Memory B cell (primary cell): ENCODE data around the gene CLMN.

Experiments
- ATAC-seq: fragments of 150-1000 bp; cut with Tn5 transposase; 2 replicates; pipeline ENCODE4 v1.10.0; 2021; ENCODE audit warnings: low read depth, mild to moderate bottlenecking, moderate library complexity
- DNase-seq, 2 donors: peaks; one replicate each; pipeline ENCODE4 v3.0.0; 2022; ENCODE audit warnings: low spot score in 2 of 2
- H3K27ac Mint-ChIP-seq: one replicate; pipeline ENCODE4 v1.8.0; 2022; ENCODE audit warnings: mild to moderate bottlenecking, moderate library complexity, mixed read lengths
- H3K27me3 Mint-ChIP-seq: one replicate; pipeline ENCODE4 v1.8.0; 2022; ENCODE audit warnings: mixed read lengths
- H3K36me3 Mint-ChIP-seq: one replicate; pipeline ENCODE4 v1.8.0; 2022; ENCODE audit warnings: mild to moderate bottlenecking, mixed read lengths
- H3K4me1 Mint-ChIP-seq: one replicate; pipeline ENCODE4 v1.8.0; 2022; ENCODE audit warnings: mixed read lengths
- H3K4me3 Mint-ChIP-seq: one replicate; pipeline ENCODE4 v1.8.0; 2022; ENCODE audit warnings: mild to moderate bottlenecking, moderate library complexity, mixed read lengths
- H3K9me3 Mint-ChIP-seq: one replicate; pipeline ENCODE4 v1.8.0; 2022; ENCODE audit warnings: mixed read lengths

CLMN gene

DNA sequence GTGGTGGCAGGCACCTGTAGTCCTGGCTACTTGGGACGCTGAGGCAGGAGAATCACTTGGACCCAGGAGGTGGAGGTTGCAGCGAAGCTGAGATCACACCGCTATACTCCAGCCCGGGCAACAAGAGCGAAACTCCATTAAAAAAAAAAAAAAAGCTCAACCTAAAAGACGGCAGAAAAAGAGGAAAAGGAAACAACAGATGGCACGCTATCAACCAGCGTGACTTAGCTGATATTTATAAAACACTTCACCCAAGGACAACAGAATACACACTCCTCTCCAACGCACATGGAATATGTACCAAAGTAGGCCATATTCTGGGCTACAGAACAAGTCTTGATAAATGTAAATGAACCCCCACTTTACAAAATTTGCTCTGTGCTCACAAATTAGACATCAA, 34.0 kb upstream of the CLMN start:
- Mint-ChIP-seq H3K27me3 (peaks cover 4% of the 10 kb centered on the region), H3K4me1 (peaks cover 3% of the 10 kb centered on the region), H3K4me3 (no peak overlapping the region), H3K36me3 (no peaks in the 10 kb centered on the region), H3K27ac (no peak overlapping the region), H3K9me3 (peaks cover 7% of the 10 kb centered on the region)
- ATAC-seq (no peak), DNase-seq (no peak)

DNA sequence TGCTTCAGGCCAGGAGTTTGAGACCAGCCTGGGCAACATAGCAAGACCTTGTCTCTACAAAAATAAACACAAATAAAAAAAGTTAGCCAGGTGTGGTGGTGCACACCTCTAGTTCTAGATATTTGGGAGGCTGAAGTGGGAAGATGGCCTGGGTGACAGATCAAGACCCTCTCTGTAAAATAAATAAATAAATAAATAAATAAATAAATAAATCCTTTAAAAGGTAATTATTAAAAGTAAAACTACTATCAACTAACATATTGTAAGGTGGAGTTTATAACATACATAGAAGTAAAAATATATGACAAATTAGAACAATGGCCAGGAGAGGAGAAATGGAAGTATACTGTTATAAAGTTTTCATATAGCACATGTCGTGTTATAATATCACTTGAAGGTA, 33.3 kb upstream of the CLMN start:
- ATAC-seq (no peak), DNase-seq (no peak)
- Mint-ChIP-seq H3K4me3 (no peak overlapping the region), H3K27me3 (peaks cover 4% of the 10 kb centered on the region), H3K27ac (no peak overlapping the region), H3K36me3 (no peaks in the 10 kb centered on the region), H3K4me1 (peaks cover 3% of the 10 kb centered on the region), H3K9me3 (peaks cover 7% of the 10 kb centered on the region)

DNA sequence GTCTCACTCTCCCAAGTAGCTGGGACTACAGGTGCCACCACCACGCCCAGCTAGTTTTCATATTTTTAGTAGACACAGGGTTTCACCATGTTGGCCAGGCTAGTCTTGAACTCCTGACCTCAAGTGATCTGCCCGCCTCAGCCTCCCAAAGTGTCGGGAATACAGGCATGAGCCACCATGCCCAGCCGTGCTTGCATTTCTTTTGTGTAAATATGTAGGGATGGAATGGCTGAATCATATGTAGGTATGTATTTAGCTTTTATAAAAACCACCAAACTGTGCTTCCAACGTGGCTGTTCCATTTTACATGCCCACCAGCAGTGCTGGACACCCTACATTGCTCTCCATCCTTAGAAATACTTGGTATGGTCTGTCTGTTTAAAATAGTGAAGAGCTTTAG, 32.8 kb upstream of the CLMN start:
- DNase-seq (no peak), ATAC-seq (no peak)
- Mint-ChIP-seq H3K4me3 (no peak overlapping the region), H3K4me1 (peaks cover 3% of the 10 kb centered on the region), H3K9me3 (peaks cover 7% of the 10 kb centered on the region), H3K27ac (no peak overlapping the region), H3K27me3 (peaks cover 4% of the 10 kb centered on the region), H3K36me3 (no peaks in the 10 kb centered on the region)

DNA sequence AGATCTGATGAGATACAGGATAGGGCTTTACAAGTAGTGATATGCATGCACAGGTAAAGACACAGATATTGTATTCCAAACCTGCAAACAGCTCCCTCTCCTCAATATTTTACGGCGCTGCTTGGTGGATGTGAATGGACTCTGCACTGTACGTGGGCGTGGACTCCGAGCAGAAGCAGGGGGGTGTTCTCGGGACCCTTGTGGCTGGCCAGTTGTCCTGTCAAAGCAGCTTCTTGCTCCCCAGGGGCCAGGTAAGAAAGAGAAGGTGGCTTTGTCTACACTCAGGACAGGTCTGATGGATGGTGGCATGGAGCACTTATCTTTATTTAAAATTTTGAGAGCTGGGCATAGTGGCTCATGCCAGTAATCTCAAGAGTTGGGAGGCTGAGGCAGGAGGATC, 29.5 kb upstream of the CLMN start:
- Mint-ChIP-seq H3K4me1 (peaks cover 3% of the 10 kb centered on the region), H3K27me3 (peaks cover 2% of the 10 kb centered on the region), H3K4me3 (no peak overlapping the region)

DNA sequence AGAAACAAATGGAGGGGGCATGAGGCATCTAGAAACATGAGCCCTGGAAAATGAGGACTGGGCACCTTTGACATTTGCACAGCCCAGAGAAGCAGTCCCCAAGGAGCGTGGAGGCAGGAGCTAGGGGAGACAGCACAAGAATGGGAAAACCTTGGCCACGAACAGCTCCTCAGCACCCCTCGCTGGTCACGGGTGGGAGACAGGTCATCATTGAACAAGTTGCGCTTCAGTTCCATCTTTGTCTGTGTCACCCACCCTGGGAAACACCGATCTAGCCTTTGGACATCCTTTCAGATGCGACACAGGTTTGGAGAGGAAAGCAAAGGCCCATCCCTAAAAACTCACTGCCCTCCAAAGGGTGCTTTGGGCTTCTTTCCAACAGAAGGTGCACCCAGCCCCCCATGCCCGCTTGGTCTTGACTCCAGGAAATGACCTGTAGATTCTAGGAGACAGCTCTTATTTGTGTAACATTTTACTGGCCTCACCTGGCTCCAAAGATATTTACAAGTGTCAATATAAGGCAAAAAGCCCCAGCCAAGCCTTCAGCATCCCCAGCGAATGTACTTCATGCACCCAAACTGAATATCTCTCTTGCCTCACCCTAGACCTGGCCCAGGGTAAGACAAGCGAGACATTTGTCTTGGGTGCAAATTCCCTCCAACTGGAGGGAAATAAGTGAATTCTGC, 28.8 kb upstream of the CLMN start:
- ATAC-seq (no peak), DNase-seq (no peak)
- no peaks in the 10 kb centered on the region for H3K9me3 Mint-ChIP-seq
- H3K4me3 Mint-ChIP-seq: no peak overlapping the region
- no peak overlapping the region for H3K27ac Mint-ChIP-seq
- H3K36me3 Mint-ChIP-seq: no peaks in the 10 kb centered on the region
- H3K4me1 Mint-ChIP-seq: no peaks in the 10 kb centered on the region
- no peaks in the 10 kb centered on the region for H3K27me3 Mint-ChIP-seq

More for the DNA sequence above, 29.5 kb upstream of the CLMN start:
- H3K27ac Mint-ChIP-seq: no peak overlapping the region
- peaks cover 3% of the 10 kb centered on the region for H3K9me3 Mint-ChIP-seq
- no peak for DNase-seq
- H3K36me3 Mint-ChIP-seq: no peaks in the 10 kb centered on the region
- ATAC-seq: no peak

DNA sequence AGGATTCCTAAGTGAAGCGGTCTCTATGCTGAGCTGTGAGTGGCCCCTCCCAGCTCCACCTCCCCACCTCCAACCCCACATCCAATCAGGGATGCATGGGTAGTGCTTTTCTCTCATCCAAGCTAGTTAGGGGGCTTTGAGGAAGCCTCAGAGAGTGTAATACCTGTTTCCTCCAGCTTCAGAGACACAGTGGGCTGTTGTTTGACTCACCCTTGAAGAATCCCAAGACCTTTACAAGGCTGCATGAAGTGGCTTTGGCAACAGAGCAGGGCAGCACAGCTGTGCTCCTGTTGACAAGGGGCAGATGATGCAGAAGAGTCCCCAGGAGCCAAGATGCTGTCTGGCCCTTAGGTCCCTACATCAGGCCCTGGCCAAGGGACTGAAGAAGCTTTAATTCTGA, 27.1 kb upstream of the CLMN start:
- no peak overlapping the region for H3K4me3 Mint-ChIP-seq
- H3K27ac Mint-ChIP-seq: no peak overlapping the region
- H3K4me1 Mint-ChIP-seq: no peaks in the 10 kb centered on the region
- ATAC-seq: no peak
- H3K9me3 Mint-ChIP-seq: no peaks in the 10 kb centered on the region
- no peaks in the 10 kb centered on the region for H3K36me3 Mint-ChIP-seq
- no peak for DNase-seq
- H3K27me3 Mint-ChIP-seq: no peaks in the 10 kb centered on the region

DNA sequence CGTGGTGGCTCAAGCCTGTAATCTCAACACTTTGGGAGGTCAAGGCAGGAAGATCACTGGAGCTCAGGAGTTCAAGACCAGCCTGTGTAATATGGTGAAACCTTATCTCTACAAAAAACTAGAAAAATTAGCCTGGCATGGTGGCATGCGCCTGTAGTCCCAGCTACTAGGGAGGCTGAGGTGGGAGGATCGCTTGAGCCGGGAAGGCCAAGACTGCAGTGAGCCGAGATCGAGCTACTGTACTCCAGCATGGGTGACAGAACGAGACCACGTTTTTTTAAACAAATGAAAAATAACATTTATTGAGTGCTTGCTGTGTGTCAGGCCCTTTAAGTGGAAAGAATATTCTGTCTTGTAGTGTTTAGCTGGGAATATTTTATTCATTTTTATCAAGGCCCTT, 26.6 kb upstream of the CLMN start:
- Mint-ChIP-seq H3K4me1 (no peaks in the 10 kb centered on the region), H3K4me3 (no peak overlapping the region), H3K36me3 (no peaks in the 10 kb centered on the region), H3K9me3 (no peaks in the 10 kb centered on the region), H3K27me3 (peaks cover 2% of the 10 kb centered on the region), H3K27ac (no peak overlapping the region)
- ATAC-seq (no peak), DNase-seq (no peak)

DNA sequence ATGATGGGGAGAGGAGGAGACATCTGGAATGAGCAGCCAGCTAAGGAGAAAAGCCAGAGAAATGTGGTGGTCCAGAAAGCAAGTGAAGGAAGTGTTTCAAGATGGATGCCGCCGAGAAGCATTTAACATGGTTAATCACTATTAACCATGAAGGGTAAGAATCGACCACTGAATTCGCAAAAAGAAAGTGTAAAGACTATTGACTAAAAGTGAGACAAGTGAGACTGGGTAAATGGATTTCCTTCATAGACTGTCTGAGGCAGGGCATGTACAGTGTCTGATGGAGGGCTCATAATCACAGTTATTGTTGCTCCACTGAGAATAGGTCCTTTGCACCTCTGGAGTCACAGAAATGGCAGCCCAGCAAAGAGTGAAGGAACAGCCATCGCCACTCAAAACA, 25.3 kb upstream of the CLMN start:
- ATAC-seq (no peak), DNase-seq (no peak)
- no peaks in the 10 kb centered on the region for H3K36me3 Mint-ChIP-seq
- H3K4me1 Mint-ChIP-seq: no peaks in the 10 kb centered on the region
- no peak overlapping the region for H3K27ac Mint-ChIP-seq
- H3K9me3 Mint-ChIP-seq: peaks cover 2% of the 10 kb centered on the region
- no peak overlapping the region for H3K4me3 Mint-ChIP-seq
- peaks cover 7% of the 10 kb centered on the region for H3K27me3 Mint-ChIP-seq

DNA sequence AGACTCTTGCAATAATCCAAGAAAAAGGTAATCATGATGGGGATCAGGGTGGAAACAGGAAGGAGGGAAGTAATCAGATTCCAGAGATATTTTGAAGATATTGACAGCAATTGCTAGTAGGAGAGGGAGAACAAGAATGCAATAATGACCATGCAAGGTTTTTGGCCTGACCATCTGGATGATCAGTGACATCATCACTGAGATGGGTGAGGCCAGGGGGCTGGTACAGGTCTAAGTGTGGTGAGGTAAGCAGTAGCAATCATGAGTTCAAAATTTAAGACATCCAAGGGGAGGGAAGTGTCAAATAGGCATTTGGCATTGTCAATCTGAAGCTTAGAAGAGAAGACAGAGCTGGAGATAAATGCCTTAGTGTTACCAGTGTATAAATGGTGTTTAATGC, 24.8 kb upstream of the CLMN start:
- no peaks in the 10 kb centered on the region for H3K4me1 Mint-ChIP-seq
- DNase-seq (no peak), ATAC-seq (no peak)
- H3K27ac Mint-ChIP-seq: no peak overlapping the region
- peaks cover 7% of the 10 kb centered on the region for H3K27me3 Mint-ChIP-seq
- H3K36me3 Mint-ChIP-seq: no peaks in the 10 kb centered on the region
- peaks cover 2% of the 10 kb centered on the region for H3K9me3 Mint-ChIP-seq
- no peak overlapping the region for H3K4me3 Mint-ChIP-seq

DNA sequence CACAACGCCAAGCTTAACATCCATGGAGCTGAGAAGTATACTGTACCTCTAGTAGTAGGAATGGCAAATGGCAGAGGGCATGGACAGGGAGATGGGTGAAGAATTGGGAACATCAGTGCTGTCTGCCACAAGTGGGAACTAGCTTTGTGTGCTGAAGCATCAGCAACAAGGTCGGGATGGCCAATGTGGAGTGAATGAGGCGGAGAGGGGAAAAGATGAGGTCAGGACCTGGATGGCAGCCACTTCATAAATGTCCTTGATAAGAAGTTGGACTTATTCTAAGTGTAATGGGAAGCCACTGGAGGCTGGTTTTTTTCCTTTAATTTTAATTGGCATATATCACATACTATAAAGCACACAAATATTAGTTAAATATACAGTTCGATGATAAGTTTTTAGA, 21.9 kb upstream of the CLMN start:
- DNase-seq (no peak), ATAC-seq (no peak)
- Mint-ChIP-seq H3K4me3 (no peak overlapping the region), H3K9me3 (peaks cover 2% of the 10 kb centered on the region), H3K27me3 (peaks cover 15% of the 10 kb centered on the region), H3K36me3 (no peaks in the 10 kb centered on the region), H3K27ac (no peak overlapping the region), H3K4me1 (peaks cover under 1% of the 10 kb centered on the region)

DNA sequence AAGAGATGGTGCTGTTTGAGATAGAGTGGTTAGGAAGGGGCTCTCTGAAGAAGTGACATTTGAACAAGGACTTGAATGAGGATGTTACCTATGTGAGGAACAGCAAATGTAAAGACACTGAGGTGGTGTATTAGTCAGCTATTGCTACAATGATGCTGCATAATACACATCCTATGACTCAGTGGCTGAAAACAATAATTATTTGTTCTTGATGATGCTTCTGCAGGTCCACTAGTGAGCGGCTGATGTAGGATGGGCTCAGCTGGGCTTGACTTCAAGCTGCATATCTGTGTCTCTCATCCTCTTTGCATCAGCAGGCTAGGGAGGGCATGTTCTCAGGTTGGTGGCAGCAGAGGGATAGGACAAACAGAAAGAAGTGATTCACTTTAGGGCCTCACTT, 21.4 kb upstream of the CLMN start:
- peaks cover 18% of the 10 kb centered on the region for H3K27me3 Mint-ChIP-seq
- ATAC-seq (no peak), DNase-seq (no peak)
- H3K4me1 Mint-ChIP-seq: peaks cover 4% of the 10 kb centered on the region
- H3K9me3 Mint-ChIP-seq: peaks cover 2% of the 10 kb centered on the region
- H3K27ac Mint-ChIP-seq: no peak overlapping the region
- no peak overlapping the region for H3K4me3 Mint-ChIP-seq
- H3K36me3 Mint-ChIP-seq: no peaks in the 10 kb centered on the region

DNA sequence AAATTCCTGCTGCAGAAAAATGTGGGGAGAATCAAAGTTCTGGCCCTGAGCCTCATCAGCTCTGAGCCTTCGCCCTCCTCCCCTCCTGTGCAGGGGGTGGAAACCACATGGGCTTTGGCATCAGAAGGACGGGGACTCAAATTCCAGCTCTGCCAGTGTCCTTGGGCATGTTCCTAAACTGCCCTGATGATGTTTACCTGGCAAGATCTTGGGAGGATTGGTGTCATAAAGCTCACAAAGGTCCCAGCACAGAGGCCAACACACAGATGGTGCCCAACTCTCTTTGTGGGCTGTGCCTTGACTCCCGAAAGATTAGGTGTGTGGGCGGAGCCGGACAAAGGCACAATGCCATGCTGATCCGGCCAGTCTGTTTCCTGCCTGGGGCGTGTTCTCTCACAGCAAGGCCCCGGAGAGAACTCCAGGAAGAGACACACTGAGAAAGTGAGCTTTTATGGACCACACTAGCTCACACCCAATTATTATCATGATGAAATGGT, 20.5 kb upstream of the CLMN start:
- Mint-ChIP-seq H3K36me3 (no peaks in the 10 kb centered on the region), H3K27ac (no peak overlapping the region), H3K27me3 (peaks cover 18% of the 10 kb centered on the region), H3K4me1 (peaks cover 4% of the 10 kb centered on the region), H3K9me3 (peaks cover 2% of the 10 kb centered on the region), H3K4me3 (no peak overlapping the region)
- no peak for DNase-seq
- no peak for ATAC-seq

DNA sequence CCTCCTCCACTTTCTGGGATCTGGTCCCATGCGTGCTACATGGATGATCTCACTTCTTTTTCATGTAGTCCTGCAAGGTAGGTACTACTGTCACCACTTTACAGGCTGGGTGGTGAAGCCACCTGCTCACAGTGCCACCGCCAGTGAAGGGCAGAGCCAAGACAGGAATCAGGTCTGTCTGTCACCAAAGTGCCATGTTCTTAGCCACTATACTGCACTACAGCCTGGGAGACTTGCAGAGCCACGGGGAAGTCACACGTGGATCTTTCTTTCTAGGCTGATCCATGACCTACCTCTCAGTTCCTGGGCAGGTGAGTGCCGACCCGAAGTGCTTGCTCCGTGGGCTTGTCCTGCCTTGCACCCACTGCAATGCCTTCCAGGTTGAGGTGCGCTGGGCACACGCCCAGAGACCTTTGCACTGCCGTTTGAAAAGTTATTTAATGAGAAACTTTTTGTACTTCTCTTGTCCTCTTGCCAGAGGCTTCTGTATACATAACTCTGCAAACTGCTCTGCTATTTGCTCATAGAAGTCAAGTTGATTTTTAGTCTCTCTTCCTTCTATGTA, 19.7 kb upstream of the CLMN start:
- Mint-ChIP-seq H3K27me3 (peaks cover 19% of the 10 kb centered on the region), H3K4me1 (peaks cover 4% of the 10 kb centered on the region), H3K9me3 (peaks cover 3% of the 10 kb centered on the region), H3K4me3 (no peak overlapping the region), H3K36me3 (no peaks in the 10 kb centered on the region), H3K27ac (no peak overlapping the region)
- DNase-seq (no peak), ATAC-seq (no peak)

DNA sequence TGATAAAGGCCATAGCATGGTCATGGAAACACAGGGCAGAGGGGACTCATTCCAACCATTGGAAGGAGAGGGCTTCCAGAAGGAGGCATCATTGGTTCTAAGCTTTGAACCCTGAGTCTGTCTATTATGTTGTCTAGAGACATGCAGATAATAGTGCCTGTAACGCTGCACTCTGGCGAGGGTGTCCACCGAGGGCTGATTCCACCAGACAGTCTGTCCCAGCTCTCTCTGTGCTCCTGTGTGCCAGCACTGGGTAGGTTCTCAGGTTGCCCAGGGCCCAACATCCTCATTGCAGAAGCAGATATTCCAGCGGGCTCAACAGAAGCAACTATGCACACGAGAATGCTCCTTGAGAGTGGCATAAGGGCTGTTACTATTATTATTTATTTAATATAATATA, 18.7 kb upstream of the CLMN start:
- no peak overlapping the region for H3K4me3 Mint-ChIP-seq
- H3K4me1 Mint-ChIP-seq: peaks cover 4% of the 10 kb centered on the region
- H3K27me3 Mint-ChIP-seq: peaks cover 19% of the 10 kb centered on the region
- H3K36me3 Mint-ChIP-seq: no peaks in the 10 kb centered on the region
- H3K27ac Mint-ChIP-seq: no peak overlapping the region
- ATAC-seq (no peak), DNase-seq (no peak)
- H3K9me3 Mint-ChIP-seq: peaks cover 3% of the 10 kb centered on the region

DNA sequence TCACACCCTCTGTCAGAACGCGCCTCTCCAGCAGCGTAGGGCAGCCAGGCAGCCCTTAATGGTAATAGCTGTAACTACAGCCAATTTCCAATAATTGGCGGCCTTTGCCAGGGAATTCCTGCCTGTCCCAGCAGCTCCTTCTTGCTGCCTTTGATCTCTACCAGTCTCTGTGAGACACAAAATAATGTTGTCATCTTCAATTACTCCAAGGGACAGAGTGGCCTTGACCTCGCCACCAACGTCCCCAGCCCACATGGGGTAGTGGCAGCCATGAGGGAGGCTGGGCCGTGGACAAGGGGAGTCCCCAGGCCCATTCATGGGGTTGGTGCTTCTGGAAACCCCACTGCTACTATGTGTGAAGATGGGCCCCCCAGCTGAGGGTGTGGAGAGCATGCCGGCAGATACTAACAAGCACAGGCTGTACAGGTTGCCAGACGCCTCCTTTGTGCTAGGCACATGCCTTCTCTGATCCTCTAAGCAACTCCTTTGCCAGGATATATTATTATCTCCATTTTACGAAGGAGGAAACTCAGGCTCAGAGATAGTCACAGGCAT, 17.4 kb upstream of the CLMN start:
- no peak for ATAC-seq
- H3K4me1 Mint-ChIP-seq: peaks cover 7% of the 10 kb centered on the region
- H3K4me3 Mint-ChIP-seq: no peak overlapping the region
- no peaks in the 10 kb centered on the region for H3K36me3 Mint-ChIP-seq
- H3K27me3 Mint-ChIP-seq: peaks cover 19% of the 10 kb centered on the region
- H3K9me3 Mint-ChIP-seq: peaks cover 3% of the 10 kb centered on the region
- no peak overlapping the region for H3K27ac Mint-ChIP-seq
- DNase-seq: no peak
